HepG2 (cell line): ENCODE results near the gene NECAB2. TPM values are rescaled to one million over a fixed set of nuclear protein-coding genes. Genes with fewer than 3 reads are reported as not detected.

Experiments used
- ATAC-seq: fragments of 200-7000 bp; cut with Tn5 transposase; 3 replicates; pipeline ENCODE4 v1.9.1; 2020; ENCODE audit warnings: mild to moderate bottlenecking, moderate library complexity
- BruUV-seq: library from RNA; stranded (reverse); fragments of 400-500 nt; replicated peaks from 2 replicates; lab custom pipeline; 2021; lab: Mats Ljungman, UMichigan
- CTCF ChIA-PET: fragments of 300-600 bp; formaldehyde crosslinking; extraction: SDS; loops from one replicate; lab custom pipeline; 2021; ENCODE audit warnings: low total read pairs, inconsistent platforms, low intra/inter-chr PET ratio; lab: Yijun Ruan, JAX
- POLR2A ChIA-PET: fragments of 350-600 bp; sonication (Branson Sonifier 250); formaldehyde crosslinking; loops from one replicate; lab custom pipeline; 2020; ENCODE audit warnings: antibody characterized with exemption, inconsistent platforms; lab: Yijun Ruan, JAX
- DNase-seq: peaks from one replicate; pipeline ENCODE4 v3.0.0-alpha.2; 2015; ENCODE audit warnings: low spot score
- FAIRE-seq: peaks from 3 replicates; lab custom pipeline; 2011; peaks lifted over from hg19 to GRCh38; lab: Jason Lieb, UNC
- H2AFZ ChIP-seq: one replicate; pipeline ENCODE4 v1.6.1; 2011; ENCODE audit warnings: low read length, inconsistent platforms
- H3K27ac ChIP-seq: fragments of 300-600 bp; 3 replicates; pipeline ENCODE4 v1.8.0; 2011; ENCODE audit warnings: mixed run types, mild to moderate bottlenecking, mixed read lengths, low read length, inconsistent platforms; ENCODE audit not compliant: insufficient read depth; ENCODE audit errors: extremely low read length
- H3K27me3 ChIP-seq, 2 experiments: fragments of 200-600 bp in 1 of 2; 2 replicates in 1 of 2; 3 replicates in 1 of 2; pipeline versions ENCODE4 v1.6.0 to v1.8.0; 2011; ENCODE audit warnings: low read length in 2 of 2, mild to moderate bottlenecking in 2 of 2, moderate library complexity in 2 of 2, inconsistent platforms in 1 of 2; ENCODE audit not compliant: insufficient read depth in 2 of 2, control insufficient read depth in 1 of 2
- H3K36me3 ChIP-seq, 2 experiments: fragments of 200-600 bp in 1 of 2; replicated peaks in 1 of 2; 2 replicates in 1 of 2; 3 replicates in 1 of 2; pipeline versions ENCODE4 v1.5.1 to v1.8.0; 2011; ENCODE audit warnings: low read length in 2 of 2, inconsistent platforms in 1 of 2; ENCODE audit not compliant: insufficient read depth in 2 of 2, control insufficient read depth in 1 of 2
- H3K4me1 ChIP-seq: 2 replicates; pipeline ENCODE4 v1.5.1; 2012; ENCODE audit warnings: low read length, inconsistent platforms; ENCODE audit not compliant: insufficient read depth
- H3K4me2 ChIP-seq: 2 replicates; pipeline ENCODE4 v1.6.0; 2011; ENCODE audit warnings: low read depth, low read length, inconsistent platforms
- H3K4me3 ChIP-seq, 3 experiments: fragments of 200-600 bp in 1 of 3; sonication (generic), shearing (Covaris generic) in 1 of 3; replicated peaks in 1 of 3; 2 replicates each; pipeline ENCODE4 v1.5.1; 2011 to 2016; ENCODE audit warnings: low read length in 3 of 3, inconsistent platforms in 2 of 3, low read depth in 2 of 3, mild to moderate bottlenecking in 2 of 3, control low read depth in 1 of 3, mixed read lengths in 1 of 3; ENCODE audit not compliant: insufficient read depth in 1 of 3
- H3K79me2 ChIP-seq: one replicate; pipeline ENCODE4 v1.6.1; 2011; ENCODE audit warnings: low read length, inconsistent platforms; ENCODE audit not compliant: insufficient read depth
- H3K9ac ChIP-seq: 2 replicates; pipeline ENCODE4 v1.6.0; 2011; ENCODE audit warnings: mild to moderate bottlenecking, low read depth, low read length, inconsistent platforms; ENCODE audit not compliant: insufficient read depth
- H3K9me3 ChIP-seq: 2 replicates; pipeline ENCODE4 v1.5.1; 2012; ENCODE audit warnings: mild to moderate bottlenecking, low read length
- H4K20me1 ChIP-seq: 2 replicates; pipeline ENCODE4 v1.6.0; 2011; ENCODE audit warnings: inconsistent platforms, mild to moderate bottlenecking, low read length, moderate library complexity; ENCODE audit not compliant: insufficient read depth
- FOXM1 ChIP-seq: sonication (generic); formaldehyde crosslinking; IDR thresholded peaks from 2 replicates; pipeline ENCODE4 v1.5.0; 2020; ENCODE audit warnings: missing genetic modification reagents
- HINFP ChIP-seq: sonication (generic); formaldehyde crosslinking; IDR thresholded peaks from 2 replicates; pipeline ENCODE4 v1.4.0; 2020; ENCODE audit warnings: low read depth, mild to moderate bottlenecking, missing genetic modification reagents
- HIVEP1 ChIP-seq: sonication (generic); formaldehyde crosslinking; IDR thresholded peaks from 2 replicates; pipeline ENCODE4 v1.4.0; 2020; ENCODE audit warnings: mild to moderate bottlenecking, missing genetic modification reagents
- HNF4A ChIP-seq: sonication (generic); formaldehyde crosslinking; IDR thresholded peaks from 2 replicates; pipeline ENCODE4 v1.4.0; 2020; ENCODE audit warnings: missing genetic modification reagents
- IRF2 ChIP-seq: IDR thresholded peaks from 2 replicates; pipeline ENCODE4 v1.6.1; 2018; ENCODE audit warnings: missing genetic modification reagents, missing compliant biosample characterization
- NR0B2 ChIP-seq: sonication (generic); formaldehyde crosslinking; IDR thresholded peaks from 2 replicates; pipeline ENCODE4 v1.4.0; 2020; ENCODE audit warnings: mild to moderate bottlenecking, missing genetic modification reagents
- NR2F2 ChIP-seq: IDR thresholded peaks from 2 replicates; pipeline ENCODE4 v1.6.1; 2012; ENCODE audit warnings: low read depth, inconsistent platforms, borderline replicate concordance
- PCBP2 ChIP-seq: fragments of 200-400 bp; formaldehyde crosslinking; optimal IDR thresholded peaks from 2 replicates; pipeline ENCODE3; 2018; ENCODE audit warnings: low read length, low read depth; ENCODE audit not compliant: poor library complexity, severe bottlenecking
- RORA ChIP-seq: sonication (generic); formaldehyde crosslinking; IDR thresholded peaks from 2 replicates; pipeline ENCODE4 v1.5.0; 2020; ENCODE audit warnings: mild to moderate bottlenecking, missing genetic modification reagents, moderate library complexity
- SOX6 ChIP-seq, 2 experiments: fragments of 450-650 bp in 1 of 2; sonication (generic) in 1 of 2; formaldehyde crosslinking in 1 of 2; IDR thresholded peaks; 2 replicates each; pipeline versions ENCODE4 v1.4.0 to v1.6.1; 2017 to 2020; ENCODE audit warnings: antibody characterized with exemption in 1 of 2, mild to moderate bottlenecking in 1 of 2, missing genetic modification reagents in 1 of 2
- ZNF124 ChIP-seq: sonication (generic); formaldehyde crosslinking; IDR thresholded peaks from 2 replicates; pipeline ENCODE4 v1.4.0; 2020; ENCODE audit warnings: missing genetic modification reagents
- ZNF160 ChIP-seq: sonication (generic); formaldehyde crosslinking; IDR thresholded peaks from 2 replicates; pipeline ENCODE4 v1.8.0; 2022; ENCODE audit warnings: mild to moderate bottlenecking, inconsistent platforms, missing genetic modification reagents
- ZNF549 ChIP-seq: sonication (generic); formaldehyde crosslinking; IDR thresholded peaks from 2 replicates; pipeline ENCODE4 v1.5.0; 2020; ENCODE audit warnings: missing genetic modification reagents
- ZNF556 ChIP-seq: sonication (generic); formaldehyde crosslinking; IDR thresholded peaks from 2 replicates; pipeline ENCODE4 v1.4.0; 2020; ENCODE audit warnings: mild to moderate bottlenecking, missing genetic modification reagents, borderline replicate concordance
- ZNF563 ChIP-seq: sonication (generic); formaldehyde crosslinking; IDR thresholded peaks from 2 replicates; pipeline ENCODE4 v1.8.0; 2022; ENCODE audit warnings: mild to moderate bottlenecking, moderate library complexity, missing genetic modification reagents
- ZNF7 ChIP-seq: IDR thresholded peaks from 2 replicates; pipeline ENCODE4 v1.6.1; 2016; ENCODE audit warnings: missing biosample characterization, missing genetic modification reagents
- ZSCAN31 ChIP-seq: sonication (generic); formaldehyde crosslinking; IDR thresholded peaks from 2 replicates; pipeline ENCODE4 v1.5.0; 2020; ENCODE audit warnings: low read depth, mild to moderate bottlenecking, missing genetic modification reagents
- WGBS: methylation state at CpG from one replicate; pipeline ENCODE4 v1.1.6; 2017; ENCODE audit warnings: low lambda C conversion rate; 5-methylcytosine and 5-hydroxymethylcytosine counted together
- in situ Hi-C: cut with HindIII; loops from 2 replicates; pipeline ENCODE4 v1.10.0; 2017; ENCODE audit warnings: low pct_unique_long_range_greater_than_20kb; ENCODE audit not compliant: extremely low pct_ligation_motif_present
- intact Hi-C: fragments of 100-400 bp; cut with micrococcal nuclease; formaldehyde crosslinking; loops from one replicate; pipeline ENCODE4 v1.10.0; 2022; ENCODE audit not compliant: unreplicated experiment
- polyA plus RNA-seq, 8 experiments: library from polyadenylated mRNA; depleted of rRNA in 3 of 8; stranded (reverse) in 7 of 8; unstranded in 1 of 8; fragments of >200 nt; fragmentation: Illumina TruSeq in 4 of 8; extraction: Trizol in 4 of 8; gene quantifications; 2 replicates each; pipeline versions ENCODE4 v1.2.1 to v1.2.3, GENCODE V29; 2011 to 2016; ENCODE audit warnings: low read depth in 4 of 8, missing spikeins in 1 of 8, mixed read lengths in 1 of 8; ENCODE audit not compliant: insufficient read depth in 1 of 8
- total RNA-seq, 5 experiments: library from RNA; depleted of rRNA; stranded (reverse); fragments of >200 nt; fragmentation: Illumina TruSeq; extraction: Trizol; gene quantifications; 2 replicates each; pipeline ENCODE4 v1.2.3, GENCODE V29; 2016; ENCODE audit warnings: low read depth in 1 of 5
- TF ChIP-seq, protein P1 (sequence below), 2 experiments: fragments of 450-650 bp in 1 of 2; sonication (generic) in 1 of 2; formaldehyde crosslinking; IDR thresholded peaks; 2 replicates each; pipeline versions ENCODE4 v1.5.0 to v1.8.0; 2020 to 2022; ENCODE audit warnings: mild to moderate bottlenecking in 1 of 2, missing genetic modification reagents in 1 of 2

Gene NECAB2
- total and polyA plus RNA-seq, 2 of the 13 experiments (the other 11 are each of a cell fraction or from before 2014, with no cell fraction given), result 0.21 to 0.49 TPM

- peak; percentile 89 for FAIRE-seq
- Histone ChIP-seq H3K36me3 (peaks cover 5 to 11% of the 10 kb centered on the region in 2 experiments; a peak in 4 of 5 replicates), H3K9me3 (no peaks in the 10 kb centered on the region), H3K27ac (no peak overlapping the region), H3K4me3 (no peak overlapping the region), H2AFZ (no peak overlapping the region), H3K9ac (no peak overlapping the region), H3K27me3 (peaks cover 0 to 5% of the 10 kb centered on the region in 2 experiments; a peak in 1 of 5 replicates), H3K79me2 (no peaks in the 10 kb centered on the region), H3K4me1 (peaks cover 28% of the 10 kb centered on the region), H4K20me1 (no peaks in the 10 kb centered on the region; the same call in 1 of the 2 replicates), H3K4me2 (no peak overlapping the region)
- CTCF ChIA-PET, result interaction anchor here (2.2 kb wide), 1 partner anchor 91 kb away, joined by 11 read pairs; no protein-coding TSS in a partner anchor
- peak; percentile 83 for DNase-seq
- POLR2A ChIA-PET, result no interaction called here
- in situ Hi-C loops, result loop anchor here (10.0 kb wide), 2 partner anchors 123 to 223 kb away; no protein-coding TSS in a partner anchor
- intact Hi-C loops, result no loop called here
- BruUV-seq, result no TSS peak
- ATAC-seq, result peak; percentile 79
- 35% methylated on average over 7 of the region's 7 CpGs for WGBS
- TF ChIP-seq FOXM1 (CRISPR knock-in tag), result no peak
- TF ChIP-seq ZSCAN31, result no peak
- TF ChIP-seq ZNF549 (CRISPR knock-in tag), result no peak
- no peak for TF ChIP-seq ZNF160
- peak; percentile 19; the same call in 1 of the 2 replicates for TF ChIP-seq HNF4A
- TF ChIP-seq HIVEP1 (CRISPR knock-in tag), result no peak
- no peak for TF ChIP-seq NR0B2 (CRISPR knock-in tag)
- TF ChIP-seq SOX6 (IDR thresholded peaks at IDR 0.05), result no peak
- no peak; the same call in none of the 2 replicates for TF ChIP-seq SOX6 (CRISPR knock-in tag; IDR thresholded peaks at IDR 0.05)
- TF ChIP-seq IRF2 (CRISPR knock-in tag), result 0 out of 2 replicates have a peak, but pooled peaks have one; percentile 14
- TF ChIP-seq ZNF563 (CRISPR knock-in tag), result no peak
- TF ChIP-seq ZNF7 (CRISPR knock-in tag), result 0 out of 2 replicates have a peak, but pooled peaks have one; percentile 19
- TF ChIP-seq HINFP, result no peak
- TF ChIP-seq NR2F2, result no peak
- TF ChIP-seq, protein P1, sequence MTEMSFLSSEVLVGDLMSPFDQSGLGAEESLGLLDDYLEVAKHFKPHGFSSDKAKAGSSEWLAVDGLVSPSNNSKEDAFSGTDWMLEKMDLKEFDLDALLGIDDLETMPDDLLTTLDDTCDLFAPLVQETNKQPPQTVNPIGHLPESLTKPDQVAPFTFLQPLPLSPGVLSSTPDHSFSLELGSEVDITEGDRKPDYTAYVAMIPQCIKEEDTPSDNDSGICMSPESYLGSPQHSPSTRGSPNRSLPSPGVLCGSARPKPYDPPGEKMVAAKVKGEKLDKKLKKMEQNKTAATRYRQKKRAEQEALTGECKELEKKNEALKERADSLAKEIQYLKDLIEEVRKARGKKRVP (CRISPR knock-in tag; IDR thresholded peaks at IDR 0.05), result no peak
- no peak for TF ChIP-seq ZNF124
- TF ChIP-seq PCBP2, result no peak
- no peak for TF ChIP-seq ZNF556
- no peak for TF ChIP-seq RORA (CRISPR knock-in tag)
These were observed 80.2 kb downstream of the NECAB2 start for GRCh38 chr16:84048270-84048669.
